Measurements from ENCODE around the gene IER3.

IER3 gene

DNA sequence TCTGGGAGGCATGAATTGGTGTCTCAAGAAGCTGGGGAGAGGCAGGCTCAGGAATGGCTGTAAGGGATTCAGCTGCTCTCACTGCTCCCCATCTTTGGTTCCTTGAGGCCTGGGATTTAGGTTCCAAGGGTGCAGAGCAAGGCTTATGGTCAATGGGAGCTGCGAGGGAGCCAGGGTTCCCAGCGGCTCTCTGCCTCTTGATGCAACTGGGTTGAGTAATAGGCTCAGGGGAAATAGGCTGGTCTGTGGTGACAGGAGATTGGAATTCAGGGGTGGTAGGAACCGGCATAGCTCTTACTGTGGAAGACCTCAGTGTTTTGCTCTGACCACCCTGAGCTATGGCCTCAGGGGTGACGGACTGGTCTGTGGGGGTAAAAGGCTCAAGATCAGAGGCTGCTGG is 40.5 kb downstream of the IER3 start:
- DNase-seq (ENCODE audit: low read depth), result no peak

- DNase-seq (ENCODE audit: low read depth), result no peak
Measured at GRCh38 chr6:30703011-30703410, 41.3 kb downstream of the IER3 start.

DNA sequence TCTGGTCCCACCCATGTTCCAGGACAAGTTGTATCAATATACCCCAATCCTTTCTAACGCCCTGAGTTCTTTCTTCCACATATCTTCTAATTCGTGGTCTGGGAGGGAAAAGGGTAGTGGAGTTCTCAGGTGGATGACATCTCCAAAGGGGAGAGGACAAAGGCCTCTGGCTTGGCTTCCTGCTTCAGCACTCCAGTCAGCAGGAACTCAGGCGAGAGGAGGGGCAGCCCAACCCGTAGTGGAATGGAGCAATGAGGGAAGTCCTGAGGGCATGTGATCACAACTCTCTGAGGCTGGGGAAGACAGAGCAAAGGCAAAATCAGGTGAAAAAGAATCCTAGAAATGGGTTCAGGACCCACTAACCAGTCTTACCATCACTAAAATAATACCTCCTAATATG is 44.0 kb downstream of the IER3 start:
- no peak for DNase-seq (ENCODE audit: low read depth)

DNA sequence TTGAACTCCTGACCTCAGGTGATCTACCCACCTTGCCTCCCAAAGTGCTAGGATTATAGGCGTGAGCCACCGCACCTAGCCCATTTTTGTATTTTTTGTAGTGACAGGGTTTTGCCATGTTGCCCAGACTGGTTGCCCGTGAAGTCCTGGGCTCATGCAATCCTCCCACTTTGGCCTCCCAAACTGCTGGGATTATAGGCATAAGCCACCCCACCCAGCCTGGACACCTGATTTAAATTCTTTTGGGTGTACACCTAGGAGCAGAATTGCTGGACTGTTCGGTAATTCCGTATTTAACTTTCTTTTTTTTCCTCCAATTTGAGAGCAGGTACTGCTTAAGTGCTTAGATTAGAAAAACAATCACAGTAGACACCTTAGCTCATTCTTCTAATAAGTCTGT is 47.9 kb downstream of the IER3 start:
- DNase-seq (ENCODE audit: low read depth), result no peak

Measured in stimulated activated CD8-positive, alpha-beta memory T cell treated with anti-CD3 and anti-CD28 coated beads, Interleukin-7, amount 100 ng/mL, for 24 hours (primary cell).